Measurements from ENCODE around the gene ITGAD. TPM values are rescaled to one million over a fixed set of nuclear protein-coding genes. Genes with fewer than 3 reads are reported as not detected.
A peak's percentile ranks its signal among the peaks of the same experiment; 100 is the strongest.

ITGAD gene
- total RNA-seq, 1 experiment from 2014 or later, result not detected

DNA sequence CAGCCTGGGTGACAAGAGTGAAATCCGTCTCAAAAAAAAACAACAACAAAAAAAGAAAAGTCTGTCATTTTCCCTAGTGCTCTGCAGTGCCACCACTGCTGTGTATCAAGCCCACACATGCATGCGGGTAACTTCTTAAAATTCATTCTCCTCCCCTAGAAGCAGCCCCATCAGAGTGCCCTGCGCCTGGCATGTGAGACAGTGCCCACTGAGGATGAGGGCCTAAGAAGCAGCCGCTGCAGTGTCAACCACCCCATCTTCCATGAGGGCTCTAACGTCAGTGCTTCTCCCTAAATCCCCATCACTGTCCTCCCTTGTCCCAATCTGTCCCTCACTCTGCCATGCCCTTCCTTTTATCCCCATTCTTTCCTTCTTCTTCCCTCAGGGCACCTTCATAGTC, 24.8 kb downstream of the ITGAD start:
- Histone ChIP-seq H3K27ac (no peak overlapping the region), H3K9me3 (replicated peaks) (no peaks in the 10 kb centered on the region), H3K4me1 (replicated peaks) (no peaks in the 10 kb centered on the region), H3K4me3 (no peak overlapping the region), H3K27me3 (replicated peaks) (peaks cover 2% of the 10 kb centered on the region; the same call in 1 of the 2 replicates), H3K36me3 (no peaks in the 10 kb centered on the region)
- no peak for DNase-seq (ENCODE audit: low read depth in 1 of 2, low spot score in 2 of 2)

DNA sequence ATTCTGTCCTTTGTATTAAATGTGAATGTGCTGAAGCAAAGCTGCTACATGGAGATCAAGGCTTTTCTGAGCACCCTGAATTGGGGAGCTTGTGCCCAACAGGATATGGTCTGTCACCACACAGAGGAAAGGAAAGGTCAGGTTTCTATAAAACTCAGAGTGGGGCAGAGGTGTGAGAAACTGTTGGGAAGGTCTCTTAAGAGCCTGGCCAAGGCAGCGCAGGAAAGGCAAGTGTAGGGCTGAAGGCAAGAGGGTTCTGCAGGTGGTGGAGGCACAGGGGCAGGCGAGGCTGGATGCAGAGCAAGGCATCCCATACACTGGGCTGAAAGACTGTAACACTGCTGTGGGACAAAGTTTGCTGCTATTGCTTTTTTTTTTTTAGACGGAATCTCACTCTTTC, 26.9 kb downstream of the ITGAD start:
- no peaks in the 10 kb centered on the region for H3K4me1 ChIP-seq (replicated peaks)
- no peak overlapping the region for H3K4me3 ChIP-seq
- no peaks in the 10 kb centered on the region for H3K36me3 ChIP-seq
- H3K9me3 ChIP-seq (replicated peaks), result no peaks in the 10 kb centered on the region
- H3K27ac ChIP-seq, result no peak overlapping the region
- H3K27me3 ChIP-seq (replicated peaks), result peaks cover 8% of the 10 kb centered on the region
- no peak for DNase-seq (ENCODE audit: low read depth in 1 of 2, low spot score in 2 of 2)

DNA sequence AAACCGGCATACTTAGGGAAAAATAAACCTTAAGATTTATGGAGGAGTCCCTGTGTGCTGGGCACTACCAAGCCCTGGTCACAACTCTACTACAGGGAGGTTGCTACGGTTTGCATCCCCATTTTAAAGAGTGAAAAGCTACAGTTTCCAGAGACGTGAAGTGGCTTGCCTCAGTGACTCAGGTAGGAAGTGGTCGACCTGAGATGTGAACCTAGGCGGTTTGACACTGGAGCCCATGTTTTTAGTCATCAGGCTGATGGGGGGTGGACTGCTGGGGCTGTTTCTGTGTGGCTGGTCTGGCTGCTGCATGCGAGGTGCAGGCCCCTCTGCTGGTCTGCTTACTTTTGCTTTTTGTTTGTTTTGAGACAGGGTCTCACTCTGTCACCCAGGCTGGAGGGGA, 28.5 kb downstream of the ITGAD start:
- H3K4me1 ChIP-seq (replicated peaks), result no peaks in the 10 kb centered on the region
- no peak for DNase-seq (ENCODE audit: low read depth in 1 of 2, low spot score in 2 of 2)
- H3K27me3 ChIP-seq (replicated peaks), result peaks cover 9% of the 10 kb centered on the region
- no peak overlapping the region for H3K27ac ChIP-seq
- no peaks in the 10 kb centered on the region for H3K36me3 ChIP-seq
- no peak overlapping the region for H3K4me3 ChIP-seq
- H3K9me3 ChIP-seq (replicated peaks), result no peaks in the 10 kb centered on the region

DNA sequence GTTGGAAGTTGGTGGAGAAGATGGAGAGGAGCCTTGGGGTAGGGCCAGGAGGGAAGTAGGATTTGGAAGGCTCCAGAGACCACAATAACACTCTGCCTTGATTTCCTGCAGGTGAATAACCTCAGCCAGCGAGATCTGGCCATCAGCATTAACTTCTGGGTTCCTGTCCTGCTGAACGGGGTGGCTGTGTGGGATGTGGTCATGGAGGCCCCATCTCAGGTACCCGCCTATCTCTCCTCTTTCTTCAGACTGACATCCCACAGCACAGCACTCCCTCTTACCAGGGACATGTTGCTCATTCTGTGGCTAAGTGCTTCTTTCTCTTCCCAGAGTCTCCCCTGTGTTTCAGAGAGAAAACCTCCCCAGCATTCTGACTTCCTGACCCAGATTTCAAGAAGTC, 30.1 kb downstream of the ITGAD start:
- Histone ChIP-seq H3K9me3 (replicated peaks) (0 out of 2 replicates have a peak, but pooled peaks cover 2% of the 10 kb centered on the region), H3K36me3 (no peaks in the 10 kb centered on the region), H3K4me1 (replicated peaks) (no peaks in the 10 kb centered on the region; the same call in 1 of the 2 replicates), H3K27ac (no peak overlapping the region), H3K4me3 (no peak overlapping the region), H3K27me3 (replicated peaks) (peaks cover 12% of the 10 kb centered on the region)
- no peak for DNase-seq (ENCODE audit: low read depth in 1 of 2, low spot score in 2 of 2)

DNA sequence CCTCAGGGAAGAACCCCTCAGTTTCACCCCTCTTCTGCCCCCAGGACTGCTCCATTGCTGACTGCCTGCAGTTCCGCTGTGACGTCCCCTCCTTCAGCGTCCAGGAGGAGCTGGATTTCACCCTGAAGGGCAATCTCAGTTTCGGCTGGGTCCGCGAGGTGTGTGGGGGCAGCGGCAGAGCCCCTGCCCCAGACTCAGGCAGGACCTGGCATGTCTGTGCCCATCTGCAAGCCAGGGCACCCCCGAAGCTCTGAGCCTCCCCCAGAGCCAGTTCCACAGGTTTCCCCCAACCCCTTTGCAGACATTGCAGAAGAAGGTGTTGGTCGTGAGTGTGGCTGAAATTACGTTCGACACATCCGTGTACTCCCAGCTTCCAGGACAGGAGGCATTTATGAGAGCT, 30.7 kb downstream of the ITGAD start:
- Histone ChIP-seq H3K4me1 (replicated peaks) (no peaks in the 10 kb centered on the region; the same call in 1 of the 2 replicates), H3K36me3 (no peaks in the 10 kb centered on the region), H3K27ac (no peak overlapping the region), H3K27me3 (replicated peaks) (peaks cover 14% of the 10 kb centered on the region), H3K4me3 (no peak overlapping the region), H3K9me3 (replicated peaks) (0 out of 2 replicates have a peak, but pooled peaks cover 2% of the 10 kb centered on the region)
- DNase-seq (ENCODE audit: low read depth in 1 of 2, low spot score in 2 of 2), result no peak

DNA sequence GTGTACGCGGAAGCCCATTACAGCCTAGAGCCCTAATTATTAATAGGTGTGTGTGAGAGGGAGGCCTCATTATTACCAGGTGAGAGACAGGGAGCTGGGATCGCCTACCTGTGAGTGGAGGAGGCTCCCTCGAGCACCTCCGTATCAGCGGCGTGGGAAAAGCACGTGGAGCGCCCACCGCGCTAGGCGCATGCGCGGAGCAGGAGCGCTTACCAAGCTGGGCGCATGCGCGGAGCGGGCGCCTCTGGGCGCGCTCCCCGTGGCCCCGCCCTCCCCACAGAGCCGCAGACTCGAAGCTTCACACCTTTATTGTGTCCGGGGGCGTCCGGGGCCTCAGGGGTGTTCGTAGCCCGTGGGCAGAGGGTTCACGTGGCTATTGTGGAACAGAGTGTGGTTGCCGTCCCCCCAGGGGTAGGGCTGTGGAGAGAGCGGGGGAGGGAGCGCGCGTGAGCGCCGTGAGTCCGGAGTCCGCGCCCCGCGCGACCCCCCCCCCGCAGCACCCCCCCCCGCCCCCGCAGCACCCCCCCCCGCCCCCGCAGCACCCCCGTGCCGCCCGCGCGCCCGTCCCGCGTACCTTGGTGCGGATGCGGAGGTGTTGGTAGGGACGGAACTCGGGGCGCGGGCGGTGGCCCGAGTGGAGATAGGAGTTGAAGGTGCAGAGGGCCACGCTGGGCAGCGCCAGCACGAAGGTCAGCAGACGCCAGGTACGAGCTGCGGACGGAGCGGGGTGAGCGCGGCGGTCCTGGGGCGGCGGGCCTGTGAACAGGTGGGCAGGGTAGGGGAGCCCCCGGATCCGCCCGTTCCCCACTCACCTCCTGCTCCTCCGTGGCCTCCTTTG, 34.5 kb downstream of the ITGAD start:
- 0 out of 2 replicates have a peak, but pooled peaks cover 2% of the 10 kb centered on the region for H3K9me3 ChIP-seq (replicated peaks)
- no peaks in the 10 kb centered on the region; the same call in 1 of the 2 replicates for H3K4me1 ChIP-seq (replicated peaks)
- H3K4me3 ChIP-seq, result no peak overlapping the region
- peak in 1 of 2 experiments; percentile 24 for DNase-seq (ENCODE audit: low read depth in 1 of 2, low spot score in 2 of 2)
- H3K27ac ChIP-seq, result no peak overlapping the region
- peaks cover 12% of the 10 kb centered on the region for H3K27me3 ChIP-seq (replicated peaks)
- H3K36me3 ChIP-seq, result no peaks in the 10 kb centered on the region

DNA sequence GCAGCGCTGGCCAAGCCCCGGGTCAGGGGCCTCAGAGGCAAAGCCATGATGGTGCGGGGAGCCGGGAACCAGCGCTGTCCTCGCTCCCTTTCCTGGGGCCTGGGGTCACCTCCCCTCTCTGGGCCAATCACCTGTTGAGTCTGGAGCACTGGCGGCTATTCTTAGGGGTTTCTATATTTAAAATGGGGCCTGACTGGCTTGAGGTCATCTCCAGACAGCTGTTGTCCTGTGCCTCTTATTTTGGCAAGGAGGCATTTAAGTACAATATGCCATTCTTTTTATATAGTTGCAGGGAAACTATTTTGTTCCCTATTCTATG, 35.1 kb downstream of the ITGAD start, which contains the start of gene COX6A2:
Gene COX6A2, minus strand, starts transcription at position 82 of the 319 bp plus-strand sequence. Its CDS starts 35 bp downstream, at position 47.
- no peak for DNase-seq (ENCODE audit: low read depth in 1 of 2, low spot score in 2 of 2)
- Histone ChIP-seq H3K36me3 (no peaks in the 10 kb centered on the region), H3K4me3 (no peak within 1 kb of the TSS), H3K27me3 (replicated peaks) (peaks cover 12% of the 10 kb centered on the region), H3K9me3 (replicated peaks) (0 out of 2 replicates have a peak, but pooled peaks cover 2% of the 10 kb centered on the region), H3K4me1 (replicated peaks) (no peaks in the 10 kb centered on the region; the same call in 1 of the 2 replicates), H3K27ac (no peak within 1 kb of the TSS)

DNA sequence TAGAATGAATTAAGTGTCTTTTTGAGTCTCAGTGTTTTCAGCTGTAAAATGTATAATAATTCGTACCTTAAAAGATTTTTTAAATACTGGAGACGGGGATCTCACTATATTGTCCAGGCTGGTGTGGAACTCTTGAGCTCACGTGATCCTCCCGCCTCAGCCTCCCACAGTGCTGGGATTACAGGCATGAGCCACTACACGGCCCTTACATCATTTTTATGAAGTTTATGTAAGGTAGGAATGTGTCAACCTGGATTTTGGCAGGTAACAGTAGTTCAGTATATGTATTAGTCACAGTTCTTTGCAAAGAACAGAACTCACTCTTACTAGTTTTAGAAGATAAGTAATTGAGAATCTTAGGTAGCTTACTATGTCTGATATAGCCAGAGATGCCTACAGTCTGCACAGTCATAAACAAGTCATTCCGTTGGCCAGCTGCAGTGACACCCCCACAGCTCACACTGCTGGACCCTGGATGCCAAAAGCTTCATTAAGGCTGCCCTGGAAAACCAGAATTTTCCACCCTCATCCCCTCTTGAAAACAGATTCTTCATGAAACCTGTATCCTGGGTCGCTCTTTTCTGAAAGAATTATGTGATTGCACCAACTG, 35.6 kb downstream of the ITGAD start:
- peaks cover 12% of the 10 kb centered on the region for H3K27me3 ChIP-seq (replicated peaks)
- H3K4me3 ChIP-seq, result no peak overlapping the region
- no peaks in the 10 kb centered on the region; the same call in 1 of the 2 replicates for H3K4me1 ChIP-seq (replicated peaks)
- H3K9me3 ChIP-seq (replicated peaks), result 0 out of 2 replicates have a peak, but pooled peaks cover 2% of the 10 kb centered on the region
- no peaks in the 10 kb centered on the region for H3K36me3 ChIP-seq
- no peak for DNase-seq (ENCODE audit: low read depth in 1 of 2, low spot score in 2 of 2)
- no peak overlapping the region for H3K27ac ChIP-seq

DNA sequence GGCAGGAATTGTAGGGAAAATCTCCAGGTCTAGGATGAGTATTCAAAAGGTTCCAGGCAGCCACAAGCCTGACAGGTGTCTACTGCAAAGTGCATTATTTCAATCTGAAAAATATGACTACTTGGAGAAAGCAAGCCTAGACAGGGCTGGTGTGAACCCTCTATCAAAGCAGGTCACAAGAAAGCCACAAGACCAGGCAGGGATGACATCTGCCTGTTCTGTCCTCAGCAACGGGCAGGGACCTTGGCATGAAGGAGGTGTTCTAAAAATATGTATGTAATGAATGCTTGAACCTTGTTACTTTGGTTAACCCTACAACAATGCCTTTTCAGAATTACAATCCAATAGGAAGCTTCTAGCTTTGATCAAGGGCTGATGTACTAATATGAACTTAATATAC, 36.2 kb downstream of the ITGAD start:
- H3K9me3 ChIP-seq (replicated peaks), result 0 out of 2 replicates have a peak, but pooled peaks cover 2% of the 10 kb centered on the region

DNA sequence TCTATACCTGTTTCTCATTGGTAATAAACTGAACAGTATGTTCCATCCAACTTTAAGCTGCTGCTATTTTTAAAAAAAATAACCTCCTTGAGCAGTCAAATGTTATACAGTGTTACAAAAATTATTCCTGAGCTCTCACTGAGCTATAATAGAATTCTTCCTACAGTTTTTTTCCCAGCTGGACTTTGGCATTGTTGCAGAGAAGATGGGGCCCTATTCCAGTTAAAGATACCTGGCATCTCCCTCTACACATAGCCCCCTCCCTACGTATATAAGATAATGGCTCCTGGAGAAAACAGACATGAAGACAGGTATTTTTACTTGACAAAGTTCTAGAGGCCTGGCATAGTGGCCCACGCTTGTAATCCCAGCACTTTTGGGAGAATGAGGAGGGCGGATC, 36.7 kb downstream of the ITGAD start:
- no peaks in the 10 kb centered on the region for H3K36me3 ChIP-seq
- no peaks in the 10 kb centered on the region; the same call in 1 of the 2 replicates for H3K4me1 ChIP-seq (replicated peaks)
- no peak overlapping the region for H3K27ac ChIP-seq
- DNase-seq (ENCODE audit: low read depth in 1 of 2, low spot score in 2 of 2), result no peak
- peaks cover 8% of the 10 kb centered on the region for H3K27me3 ChIP-seq (replicated peaks)
- H3K4me3 ChIP-seq, result no peak overlapping the region
- H3K9me3 ChIP-seq (replicated peaks), result 0 out of 2 replicates have a peak, but pooled peaks cover 2% of the 10 kb centered on the region

More for the DNA sequence above, 36.2 kb downstream of the ITGAD start:
- no peak for DNase-seq (ENCODE audit: low read depth in 1 of 2, low spot score in 2 of 2)
- Histone ChIP-seq H3K4me1 (replicated peaks) (no peaks in the 10 kb centered on the region; the same call in 1 of the 2 replicates), H3K27me3 (replicated peaks) (peaks cover 12% of the 10 kb centered on the region), H3K4me3 (no peak overlapping the region), H3K27ac (no peak overlapping the region), H3K36me3 (no peaks in the 10 kb centered on the region)

DNA sequence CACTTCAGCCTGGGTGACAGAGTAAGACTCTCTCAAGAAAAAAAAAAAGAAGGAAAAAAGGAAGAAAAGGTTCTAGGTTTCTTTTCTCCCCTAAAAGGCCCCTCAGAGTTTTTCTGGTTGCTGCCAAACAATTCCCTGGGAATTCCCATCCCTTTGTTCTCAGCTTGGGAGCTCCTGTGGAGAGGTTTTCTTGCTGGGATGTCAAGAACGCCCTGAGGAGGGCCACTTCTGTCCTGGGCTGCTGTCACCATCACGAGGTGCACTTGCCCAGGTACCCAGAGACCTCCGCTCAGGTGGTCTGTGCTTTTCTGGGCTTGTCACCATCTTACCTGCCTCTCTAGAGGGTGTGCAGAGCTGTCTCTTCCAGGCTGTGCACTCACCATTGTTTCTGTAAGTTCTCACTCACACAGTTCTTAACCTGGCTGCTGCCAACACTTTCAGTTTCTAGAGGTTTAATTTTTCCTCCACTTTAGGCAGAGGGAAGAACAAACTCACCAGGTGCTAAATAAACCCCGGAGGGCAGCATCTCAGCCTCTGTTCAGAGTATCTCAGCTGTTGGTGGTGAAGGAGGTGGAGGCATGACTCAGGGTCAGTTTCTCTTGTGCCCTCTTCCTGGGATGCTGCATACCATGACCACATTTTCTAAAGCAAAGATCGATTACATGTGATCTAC, 37.4 kb downstream of the ITGAD start:
- Histone ChIP-seq H3K27ac (no peak overlapping the region), H3K9me3 (replicated peaks) (0 out of 2 replicates have a peak, but pooled peaks cover 2% of the 10 kb centered on the region), H3K4me1 (replicated peaks) (no peaks in the 10 kb centered on the region; the same call in 1 of the 2 replicates), H3K4me3 (no peak overlapping the region), H3K36me3 (no peaks in the 10 kb centered on the region), H3K27me3 (replicated peaks) (peaks cover 5% of the 10 kb centered on the region)
- no peak for DNase-seq (ENCODE audit: low read depth in 1 of 2, low spot score in 2 of 2)

DNA sequence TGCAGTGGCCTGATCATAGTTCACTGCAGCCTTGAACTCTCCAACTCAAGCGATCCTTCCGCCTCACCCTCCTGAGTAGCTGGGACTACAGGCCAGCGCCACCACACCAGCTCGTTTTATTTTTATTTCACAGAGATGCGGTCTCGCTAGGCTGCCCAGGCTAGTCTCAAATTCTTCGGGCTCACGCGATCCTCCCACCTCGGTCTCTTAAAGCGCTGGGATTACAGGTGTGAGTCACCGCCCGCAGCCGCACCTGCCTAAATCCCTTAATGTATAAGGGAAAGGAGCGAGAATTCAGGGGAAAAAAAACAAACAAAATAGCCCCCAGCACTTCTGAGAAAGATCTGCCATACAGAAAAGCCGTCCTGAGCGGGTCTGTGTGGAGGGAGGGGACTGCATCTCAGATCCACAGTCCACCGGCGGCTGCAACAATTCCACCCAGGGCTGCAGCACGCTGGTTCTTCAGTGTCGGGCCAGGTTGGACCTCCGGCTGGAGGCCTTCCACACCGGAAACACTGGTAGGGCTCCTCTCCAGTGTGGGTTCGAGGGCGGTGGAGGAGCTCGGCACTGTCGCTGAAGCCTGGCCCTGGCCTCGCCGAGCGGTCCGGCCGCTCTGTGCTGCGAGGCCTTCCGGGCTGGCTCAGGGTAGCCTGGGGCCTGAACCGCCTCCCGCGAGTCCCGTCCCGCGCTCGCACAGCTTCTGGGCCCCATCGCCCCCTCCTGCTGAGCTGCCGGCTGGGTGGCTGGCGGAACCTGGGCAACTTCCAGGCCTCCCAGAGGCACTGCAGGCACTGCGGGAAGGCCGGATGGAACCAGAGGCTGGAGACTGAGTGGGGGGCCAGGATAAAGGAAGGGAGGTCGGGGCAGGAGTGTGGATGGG, 42.4 kb downstream of the ITGAD start:
- Histone ChIP-seq H3K9me3 (replicated peaks) (no peaks in the 10 kb centered on the region), H3K36me3 (no peaks in the 10 kb centered on the region)
- DNase-seq (ENCODE audit: low read depth in 1 of 2, low spot score in 2 of 2), result no peak

More for the DNA sequence above, 42.4 kb downstream of the ITGAD start:
- H3K4me3 ChIP-seq, result no peak overlapping the region
- no peaks in the 10 kb centered on the region for H3K27me3 ChIP-seq (replicated peaks)
- no peaks in the 10 kb centered on the region for H3K4me1 ChIP-seq (replicated peaks)
- H3K27ac ChIP-seq, result no peak overlapping the region

Data from SJSA1 (cell line).